Adrenal gland (tissue), 5 donors: ENCODE measurements around the gene MYCBP2.

ENCODE experiments used
- POLR2A ChIP-seq, 2 donors: fragments of 450-650 bp; IDR thresholded peaks; one replicate each; pipeline ENCODE4 v1.6.1; 2017; ENCODE audit warnings: antibody characterized with exemption in 2 of 2, mild to moderate bottlenecking in 2 of 2, moderate library complexity in 1 of 2
- TF ChIP-seq, protein P1 (sequence below), 6 experiments: fragments of 450-650 bp in 4 of 6; fragments of 200-600 bp in 2 of 6; sonication (generic) in 1 of 6; IDR thresholded peaks; 1 replicate in 5 of 6; 2 replicates in 1 of 6; pipeline versions ENCODE4 v1.5.1 to v1.8.0; 2016 to 2021; ENCODE audit warnings: antibody characterized with exemption in 6 of 6, mild to moderate bottlenecking in 2 of 6, moderate library complexity in 1 of 6
- donor health status: DM: no; HTN: no; CAD: no.

DNA sequence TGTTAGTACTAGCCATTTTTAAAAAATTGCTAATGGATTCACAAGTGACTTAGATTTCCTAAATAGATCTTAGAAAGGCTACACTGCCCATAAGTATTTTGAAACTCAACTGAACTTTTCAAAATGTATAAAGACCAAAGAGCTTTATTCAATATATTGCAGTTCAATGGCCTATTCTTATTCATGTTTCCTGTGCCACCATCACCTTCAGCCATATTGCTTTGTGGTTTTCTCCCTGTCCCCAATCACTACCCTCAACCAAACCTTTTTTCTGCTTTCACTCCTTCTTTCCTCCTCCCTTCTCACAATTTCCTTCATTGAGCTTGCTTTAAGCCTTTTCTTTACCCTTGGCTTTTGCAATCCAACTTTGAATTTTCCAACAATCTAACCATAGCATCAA lies 100.9 kb downstream of the MYCBP2 start:
- TF ChIP-seq, protein P1, sequence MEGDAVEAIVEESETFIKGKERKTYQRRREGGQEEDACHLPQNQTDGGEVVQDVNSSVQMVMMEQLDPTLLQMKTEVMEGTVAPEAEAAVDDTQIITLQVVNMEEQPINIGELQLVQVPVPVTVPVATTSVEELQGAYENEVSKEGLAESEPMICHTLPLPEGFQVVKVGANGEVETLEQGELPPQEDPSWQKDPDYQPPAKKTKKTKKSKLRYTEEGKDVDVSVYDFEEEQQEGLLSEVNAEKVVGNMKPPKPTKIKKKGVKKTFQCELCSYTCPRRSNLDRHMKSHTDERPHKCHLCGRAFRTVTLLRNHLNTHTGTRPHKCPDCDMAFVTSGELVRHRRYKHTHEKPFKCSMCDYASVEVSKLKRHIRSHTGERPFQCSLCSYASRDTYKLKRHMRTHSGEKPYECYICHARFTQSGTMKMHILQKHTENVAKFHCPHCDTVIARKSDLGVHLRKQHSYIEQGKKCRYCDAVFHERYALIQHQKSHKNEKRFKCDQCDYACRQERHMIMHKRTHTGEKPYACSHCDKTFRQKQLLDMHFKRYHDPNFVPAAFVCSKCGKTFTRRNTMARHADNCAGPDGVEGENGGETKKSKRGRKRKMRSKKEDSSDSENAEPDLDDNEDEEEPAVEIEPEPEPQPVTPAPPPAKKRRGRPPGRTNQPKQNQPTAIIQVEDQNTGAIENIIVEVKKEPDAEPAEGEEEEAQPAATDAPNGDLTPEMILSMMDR (IDR thresholded peaks at IDR 0.05): no peak
- TF ChIP-seq POLR2A (IDR thresholded peaks at IDR 0.05): no peak
